Medulla oblongata (tissue), 1 donor: Measurements from ENCODE around the gene TSEN54.

Experiments used
- DNase-seq: peaks from one replicate; pipeline ENCODE4 v3.0.0-alpha.2; 2015; ENCODE audit errors: extremely low spot score

Gene TSEN54

GRCh38 chr17:75564195-75564594 lies 47.9 kb downstream of the TSEN54 start:
- no peak for DNase-seq

GRCh38 chr17:75565066-75565465 lies 48.7 kb downstream of the TSEN54 start:
- no peak for DNase-seq

- DNase-seq: no peak
These were observed 49.3 kb downstream of the TSEN54 start for GRCh38 chr17:75565618-75566017.

GRCh38 chr17:75566416-75566815 lies 50.1 kb downstream of the TSEN54 start:
- no peak for DNase-seq

- DNase-seq: no peak
These were observed 50.5 kb downstream of the TSEN54 start for GRCh38 chr17:75566834-75567233.

GRCh38 chr17:75568412-75569255 lies 52.3 kb downstream of the TSEN54 start:
- no peak for DNase-seq

- no peak for DNase-seq
These were observed 53.8 kb downstream of the TSEN54 start for GRCh38 chr17:75570034-75570676.

- no peak for DNase-seq
These were observed 54.4 kb downstream of the TSEN54 start for GRCh38 chr17:75570772-75571171.

- peak; percentile 72 for DNase-seq
These were observed 55.0 kb downstream of the TSEN54 start for GRCh38 chr17:75571197-75571884.

- no peak for DNase-seq
These were observed 55.5 kb downstream of the TSEN54 start for GRCh38 chr17:75571885-75572215.

GRCh38 chr17:75572713-75573539 lies 56.6 kb downstream of the TSEN54 start:
- DNase-seq: no peak

- no peak for DNase-seq
These were observed 57.2 kb downstream of the TSEN54 start for GRCh38 chr17:75573540-75573957.

GRCh38 chr17:75573994-75574393 lies 57.7 kb downstream of the TSEN54 start:
- DNase-seq: no peak
